GM21526 (cell line): ENCODE measurements around the gene SYMPK.

Source experiments
- ATAC-seq: cut with Tn5 transposase; IDR thresholded peaks from one replicate; pipeline ENCODE4 v1.9.1; 2021; ENCODE audit warnings: moderate library complexity; ENCODE audit not compliant: unreplicated experiment, low FRiP score

SYMPK gene

GRCh38 chr19:45828523-45828922, 34.4 kb downstream of the SYMPK start:
- no peak for ATAC-seq

- no peak for ATAC-seq
Observed at GRCh38 chr19:45827459-45828093, 35.4 kb downstream of the SYMPK start.

- no peak for ATAC-seq
Observed at GRCh38 chr19:45826934-45827333, 36.0 kb downstream of the SYMPK start.

GRCh38 chr19:45825917-45826893, 36.7 kb downstream of the SYMPK start:
- no peak for ATAC-seq

GRCh38 chr19:45825263-45825605, 37.7 kb downstream of the SYMPK start:
- no peak for ATAC-seq

GRCh38 chr19:45824531-45825262, 38.2 kb downstream of the SYMPK start:
- ATAC-seq = no peak

- no peak for ATAC-seq
Observed at GRCh38 chr19:45824041-45824471, 38.9 kb downstream of the SYMPK start.

- ATAC-seq = no peak
Observed at GRCh38 chr19:45823182-45823581, 39.8 kb downstream of the SYMPK start.

GRCh38 chr19:45822716-45823115, 40.2 kb downstream of the SYMPK start:
- no peak for ATAC-seq

- no peak for ATAC-seq
Observed at GRCh38 chr19:45821570-45821969, 41.4 kb downstream of the SYMPK start.

- ATAC-seq = no peak
Observed at GRCh38 chr19:45821103-45821521, 41.8 kb downstream of the SYMPK start.

- no peak for ATAC-seq
Observed at GRCh38 chr19:45820413-45821102, 42.4 kb downstream of the SYMPK start.

GRCh38 chr19:45819769-45820168, 43.2 kb downstream of the SYMPK start:
- no peak for ATAC-seq

- ATAC-seq = no peak
Observed at GRCh38 chr19:45817725-45818301, 45.1 kb downstream of the SYMPK start.

- peak; percentile 60 for ATAC-seq
Observed at GRCh38 chr19:45817010-45817724, 45.8 kb downstream of the SYMPK start.

- no peak for ATAC-seq
Observed at GRCh38 chr19:45816236-45817009, 46.5 kb downstream of the SYMPK start.

GRCh38 chr19:45815481-45816216, 47.3 kb downstream of the SYMPK start:
- no peak for ATAC-seq

- ATAC-seq = no peak
Observed at GRCh38 chr19:45814851-45815480, 48.0 kb downstream of the SYMPK start, which contains the start of gene RSPH6A. Gene RSPH6A, minus strand, starts transcription at chr19:45815308. Its CDS starts 132 bp downstream, at chr19:45815176.
